ENCODE measurements around the gene ZRSR2. TPM values are rescaled to one million over a fixed set of nuclear protein-coding genes. Genes with fewer than 3 reads are reported as not detected.

Gene ZRSR2
- total and polyA plus RNA-seq, 2 of the 8 experiments (the other 6 are each of a cell fraction or from before 2014, with no cell fraction given): 3.9 to 6.9 TPM

GRCh38 chrX:15751155-15751819 is 39.0 kb upstream of the ZRSR2 start:
- Histone ChIP-seq H3K23ac (ENCODE audit: insufficient read length) (no peak overlapping the region), H2AFZ (ENCODE audit: low read length) (no peak overlapping the region), H3K4me1 (replicated peaks in 1 of 4; ENCODE audit: control insufficient read depth in 3 of 4, insufficient read depth in 4 of 4, low read length in 3 of 4) (peaks cover 0 to 8% (median 1%) of the 10 kb centered on the region in 4 experiments; a peak in 3 of 7 replicates), H3K4me2 (ENCODE audit: insufficient read depth in 1 of 2, low read depth in 2 of 2, low read length in 2 of 2) (no peak overlapping the region), H2BK5ac (ENCODE audit: low read depth, low read length) (no peak overlapping the region), H4K91ac (replicated peaks; ENCODE audit: insufficient read length, low read length) (no peak overlapping the region), H2BK12ac (ENCODE audit: low read depth, low read length) (no peak overlapping the region), H2BK20ac (ENCODE audit: low read length) (no peak overlapping the region), H3K9me3 (ENCODE audit: insufficient read depth in 2 of 2, low read depth in 1 of 2, low read length in 1 of 2) (no peaks in the 10 kb centered on the region), H4K5ac (ENCODE audit: insufficient read length, low read depth, low read length) (no peak overlapping the region), H3K79me2 (ENCODE audit: control insufficient read depth in 1 of 2, insufficient read depth in 2 of 2, low read length in 2 of 2) (no peaks in the 10 kb centered on the region), H2AK5ac (ENCODE audit: low read depth, low read length) (no peak overlapping the region), H3K23me2 (ENCODE audit: low read depth, low read length) (no peaks in the 10 kb centered on the region), H2BK120ac (replicated peaks; ENCODE audit: low read depth, low read length) (no peak overlapping the region), H3K4me3 (ENCODE audit: extremely low read depth in 1 of 4, insufficient read depth in 2 of 4, low read depth in 3 of 4, low read length in 4 of 4) (no peak overlapping the region), H3K56ac (replicated peaks; ENCODE audit: insufficient read length, low read depth, low read length) (no peak overlapping the region), H3K18ac (ENCODE audit: extremely low read depth, low read length) (no peak overlapping the region), H2BK15ac (ENCODE audit: low read length) (no peak overlapping the region), H3K27ac (ENCODE audit: low read depth, low read length) (no peak overlapping the region), H3K27me3 (replicated peaks in 1 of 4; ENCODE audit: control insufficient read depth in 3 of 4, extremely low read depth in 1 of 4, insufficient read depth in 3 of 4, low read length in 3 of 4) (no peaks in the 10 kb centered on the region), H4K8ac (ENCODE audit: extremely low read depth, insufficient read depth, low read length) (no peak overlapping the region), H3K79me1 (ENCODE audit: low read depth, low read length) (no peaks in the 10 kb centered on the region), H3K36me3 (ENCODE audit: control insufficient read depth in 2 of 4, insufficient read depth in 4 of 4, low read length in 3 of 4) (no peaks in the 10 kb centered on the region), H3K14ac (ENCODE audit: insufficient read length) (no peak overlapping the region), H3K4ac (replicated peaks; ENCODE audit: insufficient read length, low read depth, low read length) (no peak overlapping the region), H4K20me1 (replicated peaks in 1 of 2; ENCODE audit: control insufficient read depth in 1 of 2, insufficient read depth in 2 of 2, low read length in 2 of 2) (no peaks in the 10 kb centered on the region), H3K9ac (replicated peaks in 1 of 4; ENCODE audit: extremely low read depth in 1 of 4, low read depth in 3 of 4, low read length in 3 of 4) (no peak overlapping the region)
- POLR2A ChIA-PET (ENCODE audit: partially characterized antibody): no interaction called here
- CTCF ChIA-PET (ENCODE audit: partially characterized antibody): interaction anchor here (0.7 kb wide), 1 partner anchor 58 kb away, joined by 3 read pairs; no protein-coding TSS in a partner anchor
- FAIRE-seq (no peak), DNase-seq (ENCODE audit: low read depth in 1 of 2, low spot score in 2 of 2) (no peak)
- no peak for TF ChIP-seq FOSL1 (IDR thresholded peaks at IDR 0.05; ENCODE audit: insufficient read depth, low read depth, low read length)
- TF ChIP-seq KDM4A (IDR thresholded peaks at IDR 0.05; ENCODE audit: low read depth, low read length, severe bottlenecking): no peak
- no peak for TF ChIP-seq POU5F1 (IDR thresholded peaks at IDR 0.05; ENCODE audit: low read depth, low read length)
- no peak for TF ChIP-seq RBBP5 (IDR thresholded peaks at IDR 0.05; ENCODE audit: borderline replicate concordance, low read depth, low read length)
- TF ChIP-seq NRF1 (IDR thresholded peaks at IDR 0.05; ENCODE audit: low read depth, low read length): no peak
- no peak for TF ChIP-seq ZNF274 (IDR thresholded peaks at IDR 0.05; ENCODE audit: borderline replicate concordance, extremely low read depth, low read length)
- TF ChIP-seq KDM1A (IDR thresholded peaks at IDR 0.05; ENCODE audit: borderline replicate concordance, low read length): no peak
- no peak for TF ChIP-seq RXRA (IDR thresholded peaks at IDR 0.05; ENCODE audit: insufficient read depth, low read depth, low read length)
- no peak for TF ChIP-seq SIRT6 (IDR thresholded peaks at IDR 0.05; ENCODE audit: low read length)
- TF ChIP-seq JUN (IDR thresholded peaks at IDR 0.05; ENCODE audit: low read depth, low read length): no peak
- no peak for TF ChIP-seq RAD21 (IDR thresholded peaks at IDR 0.05 in 1 of 2, conservative IDR thresholded peaks at IDR 0.05 in 1 of 2; ENCODE audit: low read depth in 2 of 2, low read length in 2 of 2)
- TF ChIP-seq SIX5 (IDR thresholded peaks at IDR 0.05; ENCODE audit: low read depth, low read length): no peak
- 100% methylated on average over 4 of the region's 4 CpGs; no CpG with 5 or more reads in 1 of the 2 experiments for WGBS, 2 experiments (ENCODE audit: extremely low coverage in 1 of 2, insufficient coverage in 1 of 2, insufficient read length in 1 of 2, insufficient replicate concordance in 2 of 2, low coverage in 1 of 2, low lambda C conversion rate in 2 of 2, missing lambda C conversion rate in 1 of 2)

Data from H1 (cell line).